ENCODE measurements around the gene SETD1B.
A peak's percentile ranks its signal among the peaks of the same experiment; 100 is the strongest.
"Not testable (repeated sequence)": the region's sequence is repeated elsewhere in the genome, so short reads cannot be mapped to it uniquely, and the experiment has no call there.

The SETD1B gene

DNA sequence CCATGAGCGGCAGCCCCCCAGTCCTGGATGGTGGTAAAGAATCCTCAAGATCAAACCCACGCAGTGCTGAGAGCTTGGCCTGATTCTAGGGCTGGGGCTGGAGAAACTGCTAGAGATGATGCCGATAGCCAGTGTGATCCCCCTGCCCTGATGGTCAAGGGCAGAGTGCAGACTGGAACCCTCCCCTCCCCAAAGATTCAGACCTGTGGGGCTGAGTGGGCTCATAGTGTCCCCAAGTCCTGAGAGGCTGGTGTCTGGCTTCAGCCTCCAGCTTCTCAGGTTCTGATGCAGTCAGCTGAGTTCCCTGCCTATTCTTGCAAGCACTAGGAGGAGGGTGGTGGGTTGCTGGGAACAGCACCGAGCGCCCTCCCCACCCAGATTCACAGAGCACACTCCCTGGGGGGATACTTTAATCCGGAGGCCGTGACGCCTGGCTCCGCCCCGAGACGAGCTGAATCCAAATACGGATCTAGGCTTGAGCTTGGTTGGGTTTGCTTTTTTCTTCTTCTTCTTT, 22.3 kb upstream of the SETD1B start:
- no peak for DNase-seq

DNA sequence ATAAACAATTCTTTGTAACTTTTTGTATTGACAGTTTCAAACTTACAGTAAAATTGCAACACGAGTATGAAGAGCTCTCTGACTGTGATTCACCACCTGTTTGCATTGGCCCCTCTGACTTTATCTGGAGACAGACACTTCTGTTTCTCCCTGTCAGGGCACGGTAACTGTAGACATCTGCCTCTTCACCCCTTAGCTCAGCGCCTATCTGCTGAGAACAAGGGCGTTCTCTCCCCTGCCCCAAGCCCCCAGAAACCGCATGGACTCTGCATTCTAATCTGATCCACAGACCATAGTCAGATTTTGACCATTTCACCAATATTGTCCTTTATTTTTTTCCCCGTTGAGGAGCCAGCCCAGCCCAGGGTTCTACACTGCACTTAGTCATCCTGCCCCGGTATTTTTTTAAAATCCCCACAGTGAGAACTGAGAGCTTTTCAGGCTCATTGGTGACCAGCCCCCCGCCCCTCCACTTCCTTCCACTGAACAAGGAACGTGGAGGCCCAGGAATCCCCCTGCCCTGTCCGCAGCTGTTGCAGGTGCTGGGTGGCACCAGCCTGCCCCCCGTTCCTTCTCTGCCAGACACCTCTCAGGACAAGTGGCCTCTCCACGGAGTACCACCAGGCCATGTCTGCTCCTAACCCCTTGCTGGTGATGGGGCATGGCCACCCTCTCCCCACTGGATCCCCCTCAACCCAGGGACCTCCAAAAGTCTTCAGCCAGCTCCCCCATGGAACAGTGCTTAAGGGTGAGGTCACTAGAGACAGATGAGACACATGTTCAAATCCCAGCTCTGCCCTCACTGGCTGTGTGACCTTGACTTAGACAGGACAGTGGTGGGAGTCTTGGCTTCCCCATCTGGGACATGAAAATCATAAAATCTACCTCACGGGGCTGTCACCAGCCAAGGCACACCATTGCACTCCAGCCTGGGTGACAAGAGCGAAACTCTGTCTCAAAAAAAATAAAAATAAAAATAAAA, 21.5 kb upstream of the SETD1B start:
- peak; percentile 54 to 58 for DNase-seq

DNA sequence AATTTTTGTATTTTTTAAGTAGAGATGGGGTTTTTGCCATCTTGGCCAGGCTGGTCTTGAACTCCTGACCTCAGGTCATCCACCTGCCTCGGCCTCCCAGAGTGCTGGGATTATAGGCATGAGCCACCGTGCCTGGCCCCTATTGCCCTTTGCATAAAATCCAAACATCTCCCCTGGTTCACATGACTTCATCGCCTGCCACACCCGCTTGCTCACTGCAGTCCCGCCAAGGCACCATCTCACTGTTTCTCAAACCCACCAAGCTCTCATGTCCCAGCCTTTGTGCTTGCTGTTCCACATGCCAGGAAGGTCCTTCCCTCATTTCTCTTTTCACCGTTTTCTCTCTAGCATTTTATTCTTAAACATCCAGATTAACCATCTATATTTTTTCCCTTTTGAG, 20.0 kb upstream of the SETD1B start:
- DNase-seq = no peak

DNA sequence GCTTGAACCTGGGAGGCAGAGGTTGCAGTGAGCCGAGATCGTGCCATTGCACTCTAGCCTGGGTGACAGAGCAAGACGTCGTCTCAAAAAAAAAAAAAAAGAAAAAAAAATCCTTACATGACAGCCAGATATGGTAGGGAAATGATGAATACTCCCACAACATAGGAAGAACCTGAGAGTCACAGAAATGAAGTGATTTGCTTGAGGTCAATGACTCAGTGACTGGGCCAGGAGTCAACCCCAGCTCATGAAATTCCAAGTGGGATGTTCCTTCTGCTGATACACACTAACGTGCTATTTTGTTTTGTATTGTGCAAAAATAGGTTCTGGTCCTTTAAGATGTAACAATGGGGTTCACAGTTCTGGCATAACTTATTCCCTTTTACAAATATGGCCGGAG, 19.3 kb upstream of the SETD1B start:
- no peak for DNase-seq

DNA sequence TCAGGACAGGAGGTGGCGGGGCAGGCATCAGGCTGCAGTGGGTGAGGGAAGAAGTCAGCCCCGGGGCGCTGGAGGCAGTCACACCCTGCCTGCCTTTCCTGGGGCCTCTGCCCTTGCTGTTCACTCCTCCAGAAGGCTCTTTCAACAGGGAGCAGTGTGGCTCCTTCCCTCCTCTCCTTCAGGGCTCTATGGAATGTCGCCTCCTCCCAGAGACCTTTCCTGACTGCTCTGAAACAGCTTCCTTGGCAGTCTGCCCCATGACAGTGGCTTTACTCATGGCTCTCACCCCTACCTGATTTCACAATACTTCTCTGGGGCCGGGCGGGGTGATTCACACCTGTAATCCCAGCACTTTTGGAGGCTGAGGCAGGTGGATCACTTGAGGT, 17.4 kb upstream of the SETD1B start:
- DNase-seq = peak in 1 of 2 experiments; percentile 36

GRCh38 chr12:121787063-121788025, 16.5 kb upstream of the SETD1B start:
- no peak for DNase-seq

- no peak for DNase-seq
Observed at GRCh38 chr12:121788176-121788818, 15.5 kb upstream of the SETD1B start.

- DNase-seq = no peak
Observed at GRCh38 chr12:121789233-121789781, 14.5 kb upstream of the SETD1B start.

DNA sequence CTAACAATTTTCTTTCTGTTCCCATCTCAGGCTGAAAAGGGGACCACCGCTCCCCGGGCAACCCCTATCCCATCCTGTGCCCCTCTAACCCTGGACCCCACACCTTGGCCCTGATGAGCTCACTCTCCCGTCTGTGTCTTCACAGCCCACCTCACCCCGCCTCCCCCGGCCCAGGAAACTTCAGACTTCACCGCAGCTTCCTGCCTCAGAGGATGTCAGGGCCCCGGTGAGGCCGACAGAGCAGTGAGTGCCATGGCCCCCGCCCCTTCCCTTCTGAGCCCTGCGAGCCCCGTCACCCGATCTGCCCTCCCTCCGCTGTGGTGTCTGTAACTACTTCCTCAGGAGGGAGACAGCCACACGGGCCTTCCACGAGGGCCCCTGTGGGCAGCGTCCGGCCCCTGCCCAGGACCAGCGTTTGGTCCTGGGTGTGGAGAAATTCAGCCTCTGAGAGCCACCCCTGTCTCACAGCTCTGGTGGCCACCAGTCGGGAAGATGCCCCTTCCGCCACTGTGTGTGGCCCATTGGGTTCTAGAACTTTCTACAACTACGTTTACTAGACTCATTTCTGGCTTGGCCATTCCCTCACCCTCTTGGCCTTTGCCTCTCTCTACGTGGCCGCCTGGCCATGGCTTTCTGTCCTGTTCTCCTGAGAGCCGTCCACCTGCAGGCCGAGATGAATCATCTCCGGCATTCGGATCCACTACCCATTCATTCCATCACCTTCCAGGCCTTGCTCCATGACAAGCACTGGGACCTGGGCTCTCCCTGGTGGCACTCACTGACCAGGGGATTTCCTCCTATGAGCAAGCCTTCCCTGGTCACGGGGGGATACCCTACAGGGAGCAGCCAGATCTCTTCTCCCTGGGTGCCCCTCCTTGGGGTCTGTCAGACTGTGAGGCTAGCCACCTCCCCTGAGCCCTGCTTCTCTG, 13.7 kb upstream of the SETD1B start:
- DNase-seq = peak; percentile 94

- DNase-seq = not testable (repeated sequence)
Observed at GRCh38 chr12:121790785-121791184, 13.0 kb upstream of the SETD1B start.

GRCh38 chr12:121791671-121792551, 11.9 kb upstream of the SETD1B start:
- no peak for DNase-seq

DNA sequence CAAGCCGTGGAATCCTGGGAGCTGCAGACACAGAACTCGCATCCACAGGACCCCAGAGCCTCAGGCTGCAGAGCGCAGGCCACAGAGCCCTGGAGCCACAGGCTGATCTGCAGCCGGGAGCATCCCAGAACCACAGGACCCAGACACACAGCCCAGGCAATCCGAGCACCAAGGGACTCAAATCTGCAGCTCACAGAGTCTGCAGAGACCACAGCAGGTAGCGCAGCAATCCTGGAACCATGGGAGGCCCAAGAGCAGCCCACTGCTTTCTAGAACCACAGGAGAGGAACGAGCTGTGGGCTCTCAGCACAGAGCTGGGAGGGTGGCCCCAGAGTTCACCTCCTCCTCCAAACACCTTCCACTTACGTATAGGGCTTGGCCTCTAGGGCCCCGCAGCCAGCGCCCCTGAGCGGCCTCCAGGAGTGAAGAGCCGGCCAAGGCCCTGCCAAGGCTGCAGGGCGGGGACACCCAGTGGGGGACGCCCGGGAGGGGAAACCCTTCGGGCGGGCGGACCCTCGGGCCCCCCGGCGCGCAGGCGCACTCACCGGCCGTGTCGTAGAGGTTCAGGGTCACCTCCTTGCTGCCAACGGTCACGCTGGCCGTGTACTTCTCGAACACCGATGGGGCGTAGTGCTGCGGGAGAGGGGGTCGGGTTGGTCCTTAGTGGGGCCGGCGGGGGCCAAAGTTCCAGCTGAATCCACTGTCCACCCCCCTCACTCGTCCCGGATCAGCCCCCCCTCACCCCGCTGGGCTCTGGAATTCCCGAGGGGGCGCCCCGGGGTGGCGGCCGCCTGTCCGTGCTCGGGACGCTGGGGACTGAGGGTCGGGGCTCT, 11.0 kb upstream of the SETD1B start:
- no peak for DNase-seq

- DNase-seq = no peak
Observed at GRCh38 chr12:121793440-121793837, 10.4 kb upstream of the SETD1B start, which contains the start of gene RHOF. TSS of gene RHOF (minus strand) at chr12:121793688. CDS start at chr12:121793633, 55 bp downstream.

DNA sequence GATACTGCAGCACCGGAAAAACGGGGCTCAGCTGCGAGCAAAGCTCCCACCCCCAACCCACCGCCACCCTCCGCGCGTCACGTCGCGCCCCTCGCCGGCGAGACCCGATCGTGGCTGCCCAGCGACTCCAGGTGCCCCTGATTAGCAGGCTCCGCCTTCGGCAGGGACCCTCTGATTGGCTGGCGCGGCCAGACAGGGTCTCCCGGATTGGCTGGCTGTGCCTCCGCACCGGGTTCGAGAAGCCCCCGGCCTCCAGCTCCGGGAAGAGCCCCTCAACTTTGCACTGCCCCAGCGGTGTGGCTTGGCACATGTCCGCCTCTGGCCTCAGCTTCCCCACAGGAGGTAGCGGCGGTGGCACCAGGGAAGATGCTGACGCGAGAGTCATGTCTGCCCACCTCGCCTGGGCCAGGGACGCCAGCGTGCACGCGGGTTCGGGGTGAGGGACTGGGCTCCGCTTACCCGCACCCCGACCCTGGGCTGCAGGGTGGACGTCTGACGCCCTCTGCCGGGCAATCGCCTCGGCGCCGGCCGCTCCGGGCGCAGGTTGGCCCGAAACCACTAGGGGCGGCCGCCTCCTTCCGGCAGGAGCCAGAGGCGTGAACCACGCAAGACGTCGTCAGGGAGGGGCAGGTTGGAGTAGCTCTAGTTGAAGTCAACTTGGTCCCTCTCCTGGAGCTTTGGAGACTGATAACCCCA, 9.8 kb upstream of the SETD1B start:
- peak; percentile 92 to 93 for DNase-seq

DNA sequence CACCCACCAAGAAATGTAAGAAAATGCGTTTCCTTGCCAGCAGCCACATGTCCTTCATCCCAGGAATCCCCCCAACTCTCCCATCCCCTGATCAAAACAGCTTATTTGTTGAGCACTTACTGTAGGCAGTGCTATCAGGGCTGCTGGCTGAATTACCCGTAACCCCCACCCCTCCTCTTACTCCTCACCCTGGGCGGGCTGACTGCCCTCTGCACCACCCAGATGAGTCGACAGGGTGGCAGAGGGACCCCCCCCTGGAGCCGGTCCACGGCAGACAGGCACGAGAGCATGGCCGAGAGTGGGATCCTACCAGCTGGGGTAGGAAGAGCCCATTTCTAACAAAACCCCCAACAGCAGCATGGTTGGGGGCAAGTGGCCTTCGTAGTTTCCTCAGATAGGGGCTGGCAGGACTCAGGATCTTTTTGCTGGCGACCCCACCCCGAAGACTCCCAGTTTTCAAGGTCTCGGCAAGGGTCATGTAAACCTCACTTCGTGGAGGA, 9.2 kb upstream of the SETD1B start:
- DNase-seq = no peak

- DNase-seq = peak; percentile 81 to 84
Observed at GRCh38 chr12:121795034-121795968, 8.5 kb upstream of the SETD1B start.
